GM21423 (cell line): Measurements from ENCODE around the gene ADAM17.
"Not testable (repeated sequence)": the region's sequence is repeated elsewhere in the genome, so short reads cannot be mapped to it uniquely, and the experiment has no call there.

ENCODE experiments used
- ATAC-seq: cut with Tn5 transposase; IDR thresholded peaks from one replicate; pipeline ENCODE4 v1.9.1; 2021; ENCODE audit warnings: mild to moderate bottlenecking, moderate library complexity; ENCODE audit not compliant: unreplicated experiment

ADAM17 gene

GRCh38 chr2:9527995-9528787 lies 27.4 kb downstream of the ADAM17 start:
- no peak for ATAC-seq

- ATAC-seq, result no peak
Measured at GRCh38 chr2:9525266-9525665, 30.4 kb downstream of the ADAM17 start.

GRCh38 chr2:9524291-9524690 lies 31.3 kb downstream of the ADAM17 start:
- ATAC-seq, result no peak

- no peak for ATAC-seq
Measured at GRCh38 chr2:9519250-9519649, 36.4 kb downstream of the ADAM17 start.

GRCh38 chr2:9518780-9519179 lies 36.9 kb downstream of the ADAM17 start:
- ATAC-seq, result no peak

GRCh38 chr2:9518163-9518562 lies 37.5 kb downstream of the ADAM17 start:
- no peak for ATAC-seq

- ATAC-seq, result no peak
Measured at GRCh38 chr2:9517118-9517782, 38.4 kb downstream of the ADAM17 start.

GRCh38 chr2:9513946-9514345 lies 41.7 kb downstream of the ADAM17 start:
- ATAC-seq, result not testable (repeated sequence)

- no peak for ATAC-seq
Measured at GRCh38 chr2:9508931-9509330, 46.7 kb downstream of the ADAM17 start.

- ATAC-seq, result no peak
Measured at GRCh38 chr2:9498210-9498609, 57.4 kb downstream of the ADAM17 start.

GRCh38 chr2:9497017-9497416 lies 58.6 kb downstream of the ADAM17 start:
- no peak for ATAC-seq

- no peak for ATAC-seq
Measured at GRCh38 chr2:9494081-9494480, 61.5 kb downstream of the ADAM17 start.

- no peak for ATAC-seq
Measured at GRCh38 chr2:9493478-9493877, 62.2 kb downstream of the ADAM17 start.

GRCh38 chr2:9492927-9493326 lies 62.7 kb downstream of the ADAM17 start:
- ATAC-seq, result no peak

- no peak for ATAC-seq
Measured at GRCh38 chr2:9490789-9491188, 64.8 kb downstream of the ADAM17 start.

GRCh38 chr2:9488583-9489547 lies 66.8 kb downstream of the ADAM17 start:
- ATAC-seq, result no peak

GRCh38 chr2:9484533-9484932 lies 71.1 kb downstream of the ADAM17 start:
- no peak for ATAC-seq

- ATAC-seq, result no peak
Measured at GRCh38 chr2:9483107-9483506, 72.5 kb downstream of the ADAM17 start.

GRCh38 chr2:9480157-9480556 lies 75.5 kb downstream of the ADAM17 start:
- ATAC-seq, result no peak

GRCh38 chr2:9478526-9478925 lies 77.1 kb downstream of the ADAM17 start:
- ATAC-seq, result no peak

- no peak for ATAC-seq
Measured at GRCh38 chr2:9477914-9478313, 77.7 kb downstream of the ADAM17 start.
